ENCODE measurements around the gene NUP58.

GRCh38 chr13:25347151-25347550 is 45.7 kb downstream of the NUP58 start:
- TF ChIP-seq CTCF (IDR thresholded peaks at IDR 0.05 in 4 of 5, conservative IDR thresholded peaks at IDR 0.05 in 1 of 5) (no peak), POLR2A (IDR thresholded peaks at IDR 0.05) (no peak)

Measured in gastrocnemius medialis (tissue), 4 donors.